Measurements from ENCODE around the gene IGSF21.

Gene IGSF21

DNA sequence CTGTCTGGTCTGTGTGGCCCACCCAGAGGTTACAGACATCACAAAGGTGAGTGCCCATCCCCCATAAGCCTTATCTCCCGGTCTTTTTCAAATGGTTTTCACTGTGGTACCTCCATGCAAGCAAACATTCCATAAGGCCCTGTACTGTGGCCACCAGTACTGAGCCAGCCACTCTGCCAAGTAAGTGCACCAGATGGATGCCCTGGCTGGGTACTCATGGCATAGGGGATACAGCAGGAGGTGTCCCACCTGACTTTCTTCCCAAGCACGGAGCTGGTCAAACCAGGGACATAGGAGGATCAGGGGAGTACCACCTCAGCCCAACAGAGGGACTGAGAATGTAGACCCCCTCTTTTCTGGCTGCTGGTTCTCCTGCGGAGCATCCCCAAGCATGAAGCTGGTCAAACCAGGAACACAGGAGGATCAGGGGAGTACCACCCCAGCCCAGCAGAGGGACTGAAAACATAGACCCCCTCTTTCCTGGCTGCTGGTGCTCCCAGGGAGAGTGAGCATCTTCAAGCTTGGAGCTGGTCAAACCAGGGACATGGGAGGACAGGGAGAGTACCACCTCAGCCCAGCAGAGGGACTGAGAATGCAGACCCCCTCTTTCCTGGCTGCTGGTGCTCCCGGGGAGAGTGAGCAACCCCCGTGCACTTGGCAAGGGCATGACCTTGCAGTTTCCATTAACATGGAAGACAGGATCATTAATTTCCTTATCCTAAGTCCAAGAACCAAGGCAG is 291.4 kb downstream of the IGSF21 start:
- H3K4me3 ChIP-seq (ENCODE audit: low read length): no peak overlapping the region
- TF ChIP-seq CTCF (conservative IDR thresholded peaks at IDR 0.05; ENCODE audit: low read length): no peak
- no peak for DNase-seq (ENCODE audit: low read depth)

DNA sequence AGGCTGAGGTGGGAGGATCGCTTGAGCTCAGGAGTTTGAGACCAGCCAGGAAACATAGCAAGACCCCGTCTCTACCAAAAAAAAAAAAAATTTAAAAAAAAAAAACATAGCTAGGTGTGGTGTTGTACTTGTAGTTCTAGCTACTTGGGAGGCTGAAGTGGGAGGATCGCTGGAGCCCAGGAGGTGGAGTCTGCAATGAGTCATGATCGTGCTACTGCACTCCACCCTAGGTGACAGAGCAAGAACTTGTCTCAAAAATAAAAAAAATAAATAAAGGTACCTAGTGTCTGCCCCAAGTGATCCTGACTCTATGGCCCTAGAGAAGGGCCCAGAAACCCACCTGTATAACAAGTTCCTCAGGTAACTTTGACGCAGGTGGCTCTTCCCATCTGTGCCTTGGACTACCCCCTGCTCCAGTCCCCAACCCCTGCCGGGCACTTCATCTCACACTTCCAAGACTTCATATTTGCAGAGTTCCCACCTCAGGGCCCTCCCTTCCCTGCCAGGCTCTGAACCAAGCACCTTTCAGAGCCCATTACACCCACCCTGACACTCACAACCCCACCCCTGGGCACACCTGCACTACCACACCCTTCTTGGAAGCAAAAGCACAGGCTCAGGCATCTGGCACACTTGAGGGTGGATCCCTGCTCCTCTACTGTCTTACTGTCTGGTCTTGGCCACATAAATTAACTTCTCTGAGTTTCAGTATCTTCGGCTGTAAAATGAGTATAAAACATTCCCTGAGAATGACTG is 292.9 kb downstream of the IGSF21 start:
- DNase-seq (ENCODE audit: low read depth): no peak
- no peak overlapping the region for H3K4me3 ChIP-seq (ENCODE audit: low read length)
- TF ChIP-seq CTCF (conservative IDR thresholded peaks at IDR 0.05; ENCODE audit: low read length): no peak

DNA sequence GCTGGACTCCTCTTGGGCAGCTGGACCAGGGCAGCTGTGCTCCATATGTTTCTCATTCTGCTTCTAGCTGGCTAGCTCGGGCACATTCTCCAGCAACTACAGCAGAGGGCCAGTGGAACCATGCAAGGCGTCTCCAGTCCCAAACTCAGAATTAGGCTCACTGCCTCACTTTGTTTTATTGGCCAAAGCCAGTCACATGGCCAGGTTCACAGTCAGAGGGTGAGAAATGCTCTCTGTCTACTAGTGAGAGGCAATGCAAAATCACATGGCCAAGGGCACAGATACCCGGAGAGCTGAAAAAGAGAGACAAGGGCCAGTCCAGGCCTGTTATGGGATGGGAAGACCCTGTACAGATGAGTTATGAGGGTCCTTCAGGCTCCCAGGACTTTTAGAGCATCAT is 294.3 kb downstream of the IGSF21 start:
- DNase-seq (ENCODE audit: low read depth): no peak
- H3K4me3 ChIP-seq (ENCODE audit: low read length): no peak overlapping the region
- TF ChIP-seq CTCF (conservative IDR thresholded peaks at IDR 0.05; ENCODE audit: low read length): no peak

DNA sequence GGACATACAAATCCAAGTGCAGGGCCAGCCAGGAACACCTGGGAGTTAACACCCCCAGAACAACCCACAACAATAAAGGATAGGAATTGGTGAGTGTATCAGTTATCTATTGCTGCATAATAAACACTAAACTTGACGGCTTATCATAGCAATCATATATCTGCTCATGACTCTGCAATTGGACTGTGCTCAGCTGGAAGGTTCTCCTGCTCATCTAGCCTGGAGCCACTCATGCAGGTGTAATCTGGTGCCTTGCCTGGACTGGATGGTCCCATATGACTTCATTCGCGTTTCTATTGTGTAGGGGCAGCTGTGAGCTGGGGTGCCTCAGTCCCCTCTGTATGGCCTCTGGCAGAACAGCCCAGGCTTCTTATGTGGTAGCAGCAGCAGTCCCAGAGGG is 296.9 kb downstream of the IGSF21 start:
- no peak for TF ChIP-seq CTCF (conservative IDR thresholded peaks at IDR 0.05; ENCODE audit: low read length)
- H3K4me3 ChIP-seq (ENCODE audit: low read length): no peak overlapping the region
- no peak for DNase-seq (ENCODE audit: low read depth)

GRCh38 chr1:18407166-18408045 is 299.8 kb downstream of the IGSF21 start:
- no peak overlapping the region for H3K4me3 ChIP-seq (ENCODE audit: low read length)
- no peak for DNase-seq (ENCODE audit: low read depth)
- no peak for TF ChIP-seq CTCF (conservative IDR thresholded peaks at IDR 0.05; ENCODE audit: low read length)

- TF ChIP-seq CTCF (conservative IDR thresholded peaks at IDR 0.05; ENCODE audit: low read length): no peak
- no peak overlapping the region for H3K4me3 ChIP-seq (ENCODE audit: low read length)
- no peak for DNase-seq (ENCODE audit: low read depth)
Measured at GRCh38 chr1:18408656-18409370, 301.2 kb downstream of the IGSF21 start.

Data from AG10803 (cell line).